NCI-H128 (cell line): ENCODE data around the gene NUDT9.
"Not testable (repeated sequence)": the region's sequence is repeated elsewhere in the genome, so short reads cannot be mapped to it uniquely, and the experiment has no call there.

Source experiments
- DNase-seq: peaks from one replicate; lab custom pipeline; 2025; ENCODE audit not compliant: unreplicated experiment; lab: John Stamatoyannopoulos, UW

Gene NUDT9

DNA sequence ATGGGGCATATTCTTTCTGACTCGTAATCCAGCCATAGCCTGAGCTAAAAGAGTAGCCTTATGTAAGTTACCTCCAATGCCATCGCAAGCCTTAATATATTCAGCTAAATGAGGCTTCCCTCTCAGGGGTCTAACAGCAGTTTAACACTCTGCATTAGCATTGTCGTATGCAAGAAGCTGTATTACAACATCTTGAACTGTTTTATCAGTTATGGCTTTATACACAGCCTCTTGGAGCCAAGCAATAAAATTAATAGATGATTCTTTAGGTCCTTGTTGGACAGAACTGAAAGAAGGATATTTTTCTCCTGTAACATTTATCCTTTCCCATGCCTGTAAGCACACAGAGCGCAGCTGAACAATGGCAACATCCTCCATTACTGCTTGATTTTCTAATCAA lies 15.5 kb upstream of the NUDT9 start:
- DNase-seq, result not testable (repeated sequence)

DNA sequence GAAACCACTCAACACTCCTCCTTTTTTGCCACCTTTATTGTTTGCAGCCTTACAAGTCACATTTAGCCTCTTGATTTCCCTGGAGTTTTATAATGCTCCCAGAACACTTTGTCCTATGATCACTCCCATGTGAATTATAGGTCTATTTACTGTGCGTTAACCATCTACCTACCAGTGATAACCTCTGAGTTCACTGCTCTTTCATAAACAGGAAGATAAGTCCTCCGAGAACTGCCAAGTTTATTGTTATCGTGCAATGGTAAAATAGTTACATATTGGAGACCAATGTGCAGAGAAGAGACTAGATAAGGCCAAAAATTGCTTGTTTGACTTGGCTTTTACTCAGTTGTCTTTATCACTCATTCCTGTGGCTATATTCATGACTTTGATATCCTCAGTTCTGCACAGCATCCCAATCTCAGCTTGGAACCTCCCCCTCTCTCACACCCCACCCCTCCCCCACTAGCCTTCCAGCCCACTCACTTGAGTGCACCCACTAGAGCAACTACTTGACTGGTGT lies 12.9 kb upstream of the NUDT9 start:
- DNase-seq, result no peak

DNA sequence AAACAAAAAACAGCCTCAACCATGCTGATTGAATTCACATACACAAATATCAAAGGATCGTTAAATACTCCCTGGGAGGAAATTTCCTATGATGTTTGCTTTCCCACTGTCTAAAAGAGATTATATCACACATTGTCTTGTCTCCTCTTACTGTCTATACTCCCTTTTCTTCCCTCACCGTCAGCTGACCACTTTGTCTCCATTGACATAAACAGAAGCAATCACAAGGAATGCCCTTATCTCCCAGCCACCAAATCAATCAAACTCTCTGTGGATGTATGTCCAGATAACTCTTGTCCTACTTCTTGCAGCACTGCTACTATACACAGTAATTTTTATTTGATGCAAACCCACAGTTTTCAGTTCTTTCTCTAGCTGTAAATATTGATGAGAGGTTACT lies 12.2 kb upstream of the NUDT9 start:
- no peak for DNase-seq

DNA sequence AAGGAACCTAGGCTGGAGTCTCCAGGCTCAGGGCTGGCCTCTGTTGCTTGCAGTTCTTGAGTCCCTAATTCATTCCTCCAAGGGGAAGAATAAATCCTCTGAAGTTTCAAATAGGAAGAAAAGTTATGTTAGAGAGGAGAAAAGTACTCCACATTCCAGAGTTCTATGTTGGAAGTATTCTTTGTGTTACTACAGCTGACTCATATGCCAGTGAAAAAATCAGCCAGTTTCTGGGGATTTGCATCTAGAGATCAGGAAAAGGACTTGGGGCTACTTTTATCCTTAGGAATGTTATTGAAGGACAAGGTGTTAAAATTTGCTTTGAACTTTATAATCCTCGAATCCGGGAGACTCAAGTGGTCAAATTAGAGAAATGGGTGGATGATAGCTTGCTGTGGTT lies 11.7 kb upstream of the NUDT9 start:
- DNase-seq, result no peak

GRCh38 chr4:87414816-87415215 lies 7.6 kb upstream of the NUDT9 start:
- DNase-seq, result no peak

GRCh38 chr4:87416965-87417364 lies 5.4 kb upstream of the NUDT9 start:
- DNase-seq, result no peak

DNA sequence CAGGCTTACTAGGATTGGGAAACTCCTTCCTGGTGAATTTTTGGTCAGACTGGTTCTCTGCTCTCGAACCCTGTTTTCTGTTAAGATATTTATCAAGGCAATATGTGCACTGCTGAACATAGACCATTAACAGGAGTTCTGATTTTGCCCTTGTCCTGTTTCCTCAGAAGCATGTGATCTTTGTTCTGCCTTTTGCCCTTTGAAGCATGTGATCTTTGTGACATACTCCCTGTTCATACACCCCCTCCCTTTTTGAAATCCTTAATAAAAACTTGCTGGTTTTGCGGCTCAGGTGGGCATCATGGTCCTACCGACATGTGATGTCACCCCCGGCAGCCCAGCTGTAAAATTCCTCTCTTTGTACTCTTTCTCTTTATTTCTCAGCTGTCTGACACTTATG lies 4.0 kb upstream of the NUDT9 start:
- DNase-seq, result not testable (repeated sequence)

DNA sequence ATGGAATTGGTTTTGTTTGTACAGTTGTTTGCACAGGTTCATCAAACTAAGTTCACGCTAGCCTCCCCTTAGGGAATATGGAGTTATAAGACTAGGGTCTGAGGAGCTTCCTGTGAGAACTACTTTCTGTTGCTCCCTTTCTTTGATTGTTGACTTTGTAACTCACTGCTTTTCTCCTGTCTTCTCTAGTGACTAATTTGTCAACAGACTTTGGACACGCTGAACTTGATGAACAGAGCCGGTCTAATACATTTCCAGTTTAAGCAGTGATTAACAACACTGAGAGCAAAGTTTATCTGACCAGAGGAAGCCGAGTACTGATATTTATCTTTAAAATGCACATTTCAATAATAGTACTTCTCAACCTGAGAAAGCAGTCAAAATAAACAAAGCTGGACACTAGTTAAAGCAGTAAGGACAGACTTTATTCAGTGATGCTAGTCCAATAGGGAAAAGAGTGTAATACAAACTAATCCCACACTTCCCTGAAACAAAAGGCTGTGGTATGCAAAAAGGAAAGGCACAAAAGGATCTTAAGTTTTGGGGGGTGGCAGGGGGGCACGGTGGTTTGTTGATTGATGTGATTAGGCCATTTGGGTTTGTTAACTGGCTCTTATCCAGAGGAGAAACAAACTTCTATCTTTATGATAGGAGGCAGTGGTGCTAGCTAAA lies 2.7 kb upstream of the NUDT9 start:
- DNase-seq, result no peak

- no peak for DNase-seq
Observed at GRCh38 chr4:87420276-87420830, 2.0 kb upstream of the NUDT9 start.

DNA sequence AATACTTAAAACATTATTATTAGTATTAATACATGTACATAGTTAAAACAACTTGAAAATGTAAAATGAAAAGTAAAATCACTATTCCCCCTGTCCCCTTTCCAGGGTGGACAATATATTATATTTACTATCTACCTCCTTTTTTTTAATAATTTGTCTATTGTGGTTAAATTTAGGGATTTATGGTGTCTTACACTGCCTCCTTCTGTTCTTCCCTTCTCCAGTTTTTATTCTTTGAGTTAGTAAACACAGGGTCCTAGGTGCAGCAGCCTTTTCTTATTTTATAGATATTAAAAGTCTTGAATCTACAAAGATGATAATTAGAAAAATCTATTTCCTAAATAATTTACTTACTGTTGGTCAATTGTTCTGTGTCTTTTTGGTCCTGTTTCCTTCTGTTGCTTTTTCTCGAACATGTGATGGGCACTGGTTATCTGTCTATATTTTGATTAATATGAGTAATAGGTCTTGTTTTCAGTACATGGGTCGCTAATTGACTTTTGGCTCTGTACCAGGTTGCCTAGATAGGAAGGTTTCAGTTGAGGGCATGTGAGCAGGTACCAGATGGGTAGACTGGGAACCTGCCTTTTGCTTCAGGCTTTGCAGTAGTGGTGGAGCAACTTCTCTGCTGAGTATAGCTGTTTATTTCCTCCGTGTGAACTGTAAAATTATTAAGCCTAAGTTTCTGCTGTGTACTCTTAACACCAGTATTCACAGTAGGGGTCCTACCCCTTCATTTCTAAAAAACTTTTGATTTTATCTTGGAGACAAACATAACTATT lies 1.1 kb downstream of the NUDT9 start:
- no peak for DNase-seq

GRCh38 chr4:87424099-87424543 lies 1.7 kb downstream of the NUDT9 start:
- not testable (repeated sequence) for DNase-seq

- no peak for DNase-seq
Observed at GRCh38 chr4:87425711-87426110, 3.3 kb downstream of the NUDT9 start.

GRCh38 chr4:87426865-87427517 lies 4.6 kb downstream of the NUDT9 start:
- DNase-seq, result no peak

GRCh38 chr4:87427518-87427868 lies 5.1 kb downstream of the NUDT9 start:
- no peak for DNase-seq

- no peak for DNase-seq
Observed at GRCh38 chr4:87428979-87429378, 6.6 kb downstream of the NUDT9 start.

DNA sequence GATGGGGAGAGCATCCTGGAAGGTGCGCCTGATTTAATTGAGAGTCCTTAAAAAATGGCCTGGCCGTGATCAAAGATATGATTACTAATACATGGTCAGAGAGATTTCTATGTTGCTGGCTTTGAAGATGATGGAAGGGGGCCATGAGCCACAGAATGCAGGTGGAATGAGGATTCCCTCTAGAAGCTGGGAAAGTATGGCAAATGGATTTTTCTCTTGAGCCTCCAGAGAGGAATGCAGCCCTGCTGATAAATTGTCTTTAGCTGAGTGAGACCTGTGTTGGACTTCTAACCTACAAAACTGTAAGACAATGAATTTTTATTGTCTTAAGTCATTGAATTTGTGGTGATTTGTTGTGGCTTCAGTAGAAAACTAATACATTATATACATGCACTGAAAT lies 7.7 kb downstream of the NUDT9 start:
- DNase-seq, result no peak

- DNase-seq, result no peak
Observed at GRCh38 chr4:87433342-87433741, 11.0 kb downstream of the NUDT9 start.

DNA sequence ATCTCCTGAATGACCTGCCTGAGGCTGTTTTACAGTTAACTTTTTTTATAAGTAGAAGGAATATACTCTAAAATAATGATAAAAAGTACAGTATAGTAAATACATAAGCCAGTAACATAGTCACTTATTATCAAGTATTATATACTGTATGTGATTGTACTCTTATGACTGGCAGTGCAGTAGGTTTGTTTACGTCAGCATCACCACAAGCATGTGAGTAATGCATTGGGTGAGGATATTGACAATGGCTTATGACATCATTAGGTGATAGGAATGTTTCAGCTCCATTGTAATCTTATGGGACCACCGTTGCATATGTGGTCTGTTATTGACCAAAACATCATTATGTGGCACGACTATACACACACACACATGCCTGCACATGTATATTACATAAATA lies 20.5 kb downstream of the NUDT9 start:
- DNase-seq, result no peak

GRCh38 chr4:87444741-87445140 lies 22.4 kb downstream of the NUDT9 start:
- no peak for DNase-seq

GRCh38 chr4:87445964-87446363 lies 23.6 kb downstream of the NUDT9 start:
- DNase-seq, result no peak

DNA sequence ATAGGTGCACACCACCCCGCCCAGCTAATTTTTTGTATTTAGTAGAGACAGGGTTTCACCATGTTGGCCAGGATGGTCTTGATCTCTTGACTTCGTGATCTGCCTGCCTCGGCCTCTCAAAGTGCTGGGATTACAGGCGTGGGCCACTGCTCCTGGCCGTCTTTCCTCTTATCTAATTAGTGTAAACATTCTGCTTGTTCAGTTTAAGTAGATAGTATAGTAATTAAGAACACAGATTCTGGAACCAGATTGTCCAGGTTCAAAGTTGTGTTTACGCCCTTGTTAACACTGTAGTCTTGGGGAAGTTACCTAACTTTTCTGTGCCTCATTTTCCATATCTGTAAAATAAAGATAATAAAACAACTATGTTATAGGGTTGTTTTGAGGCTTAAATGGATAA lies 24.0 kb downstream of the NUDT9 start:
- not testable (repeated sequence) for DNase-seq

DNA sequence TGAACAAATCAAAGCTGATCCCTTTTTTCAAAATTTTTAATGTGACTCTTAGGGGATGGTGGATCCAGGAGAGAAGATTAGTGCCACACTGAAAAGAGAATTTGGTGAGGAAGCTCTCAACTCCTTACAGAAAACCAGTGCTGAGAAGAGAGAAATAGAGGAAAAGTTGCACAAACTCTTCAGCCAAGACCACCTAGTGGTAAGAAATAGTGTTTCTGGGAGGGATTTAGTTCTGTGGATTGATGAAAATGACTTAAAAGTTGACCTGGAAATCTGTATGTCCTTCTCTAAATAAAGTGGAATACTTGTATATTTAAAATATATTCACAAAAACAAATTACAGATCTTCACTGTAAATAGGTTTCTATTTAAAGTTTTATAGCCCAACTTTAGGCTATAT lies 29.2 kb downstream of the NUDT9 start:
- DNase-seq, result no peak
